ENCODE measurements around the gene ST14.
"Not testable (repeated sequence)": the region's sequence is repeated elsewhere in the genome, so short reads cannot be mapped to it uniquely, and the experiment has no call there.

ST14 gene

GRCh38 chr11:130190371-130190881 is 30.8 kb downstream of the ST14 start:
- no peak for DNase-seq

GRCh38 chr11:130191896-130192295 is 32.3 kb downstream of the ST14 start:
- no peak for DNase-seq

GRCh38 chr11:130192845-130193267 is 33.3 kb downstream of the ST14 start:
- DNase-seq = no peak

GRCh38 chr11:130193551-130193950 is 34.0 kb downstream of the ST14 start:
- DNase-seq = not testable (repeated sequence)

- no peak for DNase-seq
Observed at GRCh38 chr11:130194241-130195023, 34.9 kb downstream of the ST14 start.

GRCh38 chr11:130197386-130198035 is 37.9 kb downstream of the ST14 start:
- DNase-seq = no peak

GRCh38 chr11:130198292-130198691 is 38.7 kb downstream of the ST14 start:
- no peak for DNase-seq

- DNase-seq = no peak
Observed at GRCh38 chr11:130198964-130199363, 39.4 kb downstream of the ST14 start.

GRCh38 chr11:130199792-130200191 is 40.2 kb downstream of the ST14 start:
- DNase-seq = no peak

GRCh38 chr11:130201026-130201425 is 41.4 kb downstream of the ST14 start:
- DNase-seq = no peak

- no peak for DNase-seq
Observed at GRCh38 chr11:130202009-130202817, 42.6 kb downstream of the ST14 start.

- DNase-seq = no peak
Observed at GRCh38 chr11:130202818-130203689, 43.5 kb downstream of the ST14 start.

GRCh38 chr11:130203766-130204702 is 44.5 kb downstream of the ST14 start:
- no peak for DNase-seq

GRCh38 chr11:130204703-130205095 is 45.1 kb downstream of the ST14 start:
- DNase-seq = no peak

GRCh38 chr11:130206141-130206540 is 46.6 kb downstream of the ST14 start:
- DNase-seq = no peak

GRCh38 chr11:130208241-130209127 is 48.9 kb downstream of the ST14 start:
- no peak for DNase-seq

GRCh38 chr11:130209128-130209932 is 49.7 kb downstream of the ST14 start:
- no peak for DNase-seq

- no peak for DNase-seq
Observed at GRCh38 chr11:130209954-130210854, 50.6 kb downstream of the ST14 start.

Measured in eye (tissue), 1 donor.